GM12878 (cell line): Measurements from ENCODE around the gene CAPN15. TPM values are rescaled to one million over a fixed set of nuclear protein-coding genes. Genes with fewer than 3 reads are reported as not detected.

Source experiments
- ATF3 ChIP-seq: IDR thresholded peaks from 2 replicates; pipeline ENCODE4 v1.6.1; 2011; ENCODE audit warnings: low read depth, mild to moderate bottlenecking, low read length, moderate library complexity, borderline replicate concordance; ENCODE audit errors: extremely low read depth
- IKZF1 ChIP-seq: fragments of 450-650 bp; conservative IDR thresholded peaks from 2 replicates; pipeline ENCODE4 v1.6.1; 2017; ENCODE audit warnings: antibody characterized with exemption, mild to moderate bottlenecking
- NR2F1 ChIP-seq: fragments of 450-650 bp; conservative IDR thresholded peaks from 2 replicates; pipeline ENCODE4 v1.6.1; 2017; ENCODE audit warnings: mild to moderate bottlenecking
- POLR2A ChIP-seq: IDR thresholded peaks from 2 replicates; pipeline ENCODE4 v1.6.1; 2011; ENCODE audit warnings: low read depth, mild to moderate bottlenecking, low read length
- RB1 ChIP-seq: fragments of 450-650 bp; formaldehyde crosslinking; IDR thresholded peaks from 2 replicates; pipeline ENCODE4 v1.6.1; 2017; ENCODE audit warnings: mild to moderate bottlenecking, borderline replicate concordance
- RELB ChIP-seq: fragments of 450-650 bp; IDR thresholded peaks from 2 replicates; pipeline ENCODE4 v1.6.1; 2017; ENCODE audit warnings: low read depth, mild to moderate bottlenecking, moderate library complexity
- SMARCA5 ChIP-seq: fragments of 450-650 bp; IDR thresholded peaks from 2 replicates; pipeline ENCODE4 v1.6.1; 2017; ENCODE audit warnings: mild to moderate bottlenecking
- polyA plus RNA-seq, 11 experiments: library from polyadenylated mRNA; depleted of rRNA in 4 of 11; unstranded in 6 of 11; stranded (reverse) in 5 of 11; fragments of >200 nt; fragmentation: Nextera tagmentation in 4 of 11; fragmentation: Illumina TruSeq in 1 of 11; extraction: Ambion mirVana in 4 of 11; extraction: Trizol in 1 of 11; gene quantifications; 1 replicate in 1 of 11; 2 replicates in 10 of 11; pipeline versions ENCODE4 v1.2.1 to v1.2.3, GENCODE V29; 2011 to 2016; ENCODE audit warnings: inconsistent platforms in 2 of 11, missing spikeins in 2 of 11, low read depth in 1 of 11
- total RNA-seq, 4 experiments: library from RNA; depleted of rRNA in 3 of 4; stranded (reverse); fragments of >200 nt in 3 of 4; fragmentation: Illumina TruSeq in 1 of 4; extraction: Trizol in 1 of 4; gene quantifications; 2 replicates each; pipeline versions ENCODE4 v1.2.1 to v1.2.3, GENCODE V29; 2013 to 2021

The CAPN15 gene
- total and polyA plus RNA-seq, 10 of the 15 experiments (the other 5 are each of a cell fraction or from before 2014, with no cell fraction given) = 0.40 to 78.5 (median 8.3) TPM

GRCh38 chr16:566475-567372, 39.2 kb downstream of the CAPN15 start, which contains the start of gene NHLRC4 (continued):
- TF ChIP-seq SMARCA5 (0 out of 2 replicates have a peak, but pooled peaks have one; percentile 9), NR2F1 (0 out of 2 replicates have a peak, but pooled peaks have one; percentile 23), RELB (peak; percentile 22; the same call in 1 of the 2 replicates), RB1 (no peak), IKZF1 (peak; percentile 41; the same call in 1 of the 2 replicates), ATF3 (no peak), POLR2A (peak; percentile 62)
- TF ChIP-seq, all 136 proteins: peak for 14
